ENCODE measurements around the gene SLC41A2.
"Not testable (repeated sequence)": the region's sequence is repeated elsewhere in the genome, so short reads cannot be mapped to it uniquely, and the experiment has no call there.

SLC41A2 gene

GRCh38 chr12:104985206-104985605 is 27.1 kb upstream of the SLC41A2 start:
- H3K27me3 ChIP-seq (ENCODE audit: low read depth, low read length): no peaks in the 10 kb centered on the region
- peaks cover 6 to 9% of the 10 kb centered on the region in 2 donors for H3K36me3 ChIP-seq (ENCODE audit: control insufficient read depth in 1 of 2, insufficient read depth in 2 of 2, low read length in 2 of 2)
- H3K27ac ChIP-seq (ENCODE audit: low read length): no peak overlapping the region
- peaks cover 16 to 21% of the 10 kb centered on the region in 2 donors for H3K4me1 ChIP-seq (ENCODE audit: control insufficient read depth in 1 of 2, insufficient read depth in 2 of 2, low read length in 2 of 2)
- H3K4me3 ChIP-seq (ENCODE audit: low read depth in 1 of 2, low read length in 2 of 2): no peak overlapping the region
- no peaks in the 10 kb centered on the region for H3K9me3 ChIP-seq (ENCODE audit: control insufficient read depth in 1 of 2, low read length in 2 of 2)

- H3K9me3 ChIP-seq (ENCODE audit: control insufficient read depth in 1 of 2, low read length in 2 of 2); H3K27ac ChIP-seq (ENCODE audit: low read length); H3K4me3 ChIP-seq (ENCODE audit: low read depth in 1 of 2, low read length in 2 of 2); H3K36me3 ChIP-seq (ENCODE audit: control insufficient read depth in 1 of 2, insufficient read depth in 2 of 2, low read length in 2 of 2); H3K27me3 ChIP-seq (ENCODE audit: low read depth, low read length); H3K4me1 ChIP-seq (ENCODE audit: control insufficient read depth in 1 of 2, insufficient read depth in 2 of 2, low read length in 2 of 2): not testable (repeated sequence)
Measured at GRCh38 chr12:104977688-104978087, 19.6 kb upstream of the SLC41A2 start.

GRCh38 chr12:104976703-104977102 is 18.6 kb upstream of the SLC41A2 start:
- Histone ChIP-seq H3K27me3 (ENCODE audit: low read depth, low read length) (no peaks in the 10 kb centered on the region), H3K4me3 (ENCODE audit: low read depth in 1 of 2, low read length in 2 of 2) (no peak overlapping the region), H3K4me1 (ENCODE audit: control insufficient read depth in 1 of 2, insufficient read depth in 2 of 2, low read length in 2 of 2) (no peaks in the 10 kb centered on the region), H3K27ac (ENCODE audit: low read length) (no peak overlapping the region), H3K9me3 (ENCODE audit: control insufficient read depth in 1 of 2, low read length in 2 of 2) (no peaks in the 10 kb centered on the region), H3K36me3 (ENCODE audit: control insufficient read depth in 1 of 2, insufficient read depth in 2 of 2, low read length in 2 of 2) (no peaks in the 10 kb centered on the region)

- no peaks in the 10 kb centered on the region for H3K36me3 ChIP-seq (ENCODE audit: control insufficient read depth in 1 of 2, insufficient read depth in 2 of 2, low read length in 2 of 2)
- H3K27ac ChIP-seq (ENCODE audit: low read length): no peak overlapping the region
- no peak overlapping the region for H3K4me3 ChIP-seq (ENCODE audit: low read depth in 1 of 2, low read length in 2 of 2)
- no peaks in the 10 kb centered on the region for H3K9me3 ChIP-seq (ENCODE audit: control insufficient read depth in 1 of 2, low read length in 2 of 2)
- H3K4me1 ChIP-seq (ENCODE audit: control insufficient read depth in 1 of 2, insufficient read depth in 2 of 2, low read length in 2 of 2): no peaks in the 10 kb centered on the region
- no peaks in the 10 kb centered on the region for H3K27me3 ChIP-seq (ENCODE audit: low read depth, low read length)
Measured at GRCh38 chr12:104975587-104976343, 17.7 kb upstream of the SLC41A2 start.

- Histone ChIP-seq H3K27ac (ENCODE audit: low read length) (no peak overlapping the region), H3K4me3 (ENCODE audit: low read depth in 1 of 2, low read length in 2 of 2) (no peak overlapping the region), H3K36me3 (ENCODE audit: control insufficient read depth in 1 of 2, insufficient read depth in 2 of 2, low read length in 2 of 2) (no peaks in the 10 kb centered on the region), H3K9me3 (ENCODE audit: control insufficient read depth in 1 of 2, low read length in 2 of 2) (no peaks in the 10 kb centered on the region), H3K4me1 (ENCODE audit: control insufficient read depth in 1 of 2, insufficient read depth in 2 of 2, low read length in 2 of 2) (no peaks in the 10 kb centered on the region), H3K27me3 (ENCODE audit: low read depth, low read length) (no peaks in the 10 kb centered on the region)
Measured at GRCh38 chr12:104974626-104975290, 16.7 kb upstream of the SLC41A2 start.

- Histone ChIP-seq H3K4me1 (ENCODE audit: control insufficient read depth in 1 of 2, insufficient read depth in 2 of 2, low read length in 2 of 2) (no peaks in the 10 kb centered on the region), H3K27ac (ENCODE audit: low read length) (no peak overlapping the region), H3K9me3 (ENCODE audit: control insufficient read depth in 1 of 2, low read length in 2 of 2) (no peaks in the 10 kb centered on the region), H3K4me3 (ENCODE audit: low read depth in 1 of 2, low read length in 2 of 2) (no peak overlapping the region), H3K27me3 (ENCODE audit: low read depth, low read length) (no peaks in the 10 kb centered on the region), H3K36me3 (ENCODE audit: control insufficient read depth in 1 of 2, insufficient read depth in 2 of 2, low read length in 2 of 2) (no peaks in the 10 kb centered on the region)
Measured at GRCh38 chr12:104973250-104973649, 15.2 kb upstream of the SLC41A2 start.

- H3K4me3 ChIP-seq (ENCODE audit: low read depth in 1 of 2, low read length in 2 of 2): no peak overlapping the region
- H3K36me3 ChIP-seq (ENCODE audit: control insufficient read depth in 1 of 2, insufficient read depth in 2 of 2, low read length in 2 of 2): no peaks in the 10 kb centered on the region
- H3K27ac ChIP-seq (ENCODE audit: low read length): no peak overlapping the region
- H3K9me3 ChIP-seq (ENCODE audit: control insufficient read depth in 1 of 2, low read length in 2 of 2): no peaks in the 10 kb centered on the region
- no peaks in the 10 kb centered on the region for H3K4me1 ChIP-seq (ENCODE audit: control insufficient read depth in 1 of 2, insufficient read depth in 2 of 2, low read length in 2 of 2)
- no peaks in the 10 kb centered on the region for H3K27me3 ChIP-seq (ENCODE audit: low read depth, low read length)
Measured at GRCh38 chr12:104971306-104971705, 13.2 kb upstream of the SLC41A2 start.

- H3K27me3 ChIP-seq (ENCODE audit: low read depth, low read length): no peaks in the 10 kb centered on the region
Measured at GRCh38 chr12:104969343-104969742, 11.3 kb upstream of the SLC41A2 start.

GRCh38 chr12:104966677-104967076 is 8.6 kb upstream of the SLC41A2 start:
- Histone ChIP-seq H3K27me3 (ENCODE audit: low read depth, low read length) (no peaks in the 10 kb centered on the region), H3K9me3 (ENCODE audit: control insufficient read depth in 1 of 2, low read length in 2 of 2) (no peaks in the 10 kb centered on the region), H3K36me3 (ENCODE audit: control insufficient read depth in 1 of 2, insufficient read depth in 2 of 2, low read length in 2 of 2) (no peaks in the 10 kb centered on the region), H3K4me3 (ENCODE audit: low read depth in 1 of 2, low read length in 2 of 2) (no peak overlapping the region), H3K4me1 (ENCODE audit: control insufficient read depth in 1 of 2, insufficient read depth in 2 of 2, low read length in 2 of 2) (no peaks in the 10 kb centered on the region), H3K27ac (ENCODE audit: low read length) (no peak overlapping the region)

More at GRCh38 chr12:104969343-104969742, 11.3 kb upstream of the SLC41A2 start:
- H3K4me3 ChIP-seq (ENCODE audit: low read depth in 1 of 2, low read length in 2 of 2): no peak overlapping the region
- no peaks in the 10 kb centered on the region for H3K9me3 ChIP-seq (ENCODE audit: control insufficient read depth in 1 of 2, low read length in 2 of 2)
- H3K27ac ChIP-seq (ENCODE audit: low read length): no peak overlapping the region
- H3K36me3 ChIP-seq (ENCODE audit: control insufficient read depth in 1 of 2, insufficient read depth in 2 of 2, low read length in 2 of 2): no peaks in the 10 kb centered on the region
- no peaks in the 10 kb centered on the region for H3K4me1 ChIP-seq (ENCODE audit: control insufficient read depth in 1 of 2, insufficient read depth in 2 of 2, low read length in 2 of 2)

GRCh38 chr12:104964856-104965205 is 6.7 kb upstream of the SLC41A2 start:
- Histone ChIP-seq H3K27me3 (ENCODE audit: low read depth, low read length) (no peaks in the 10 kb centered on the region), H3K4me3 (ENCODE audit: low read depth in 1 of 2, low read length in 2 of 2) (no peak overlapping the region), H3K36me3 (ENCODE audit: control insufficient read depth in 1 of 2, insufficient read depth in 2 of 2, low read length in 2 of 2) (no peaks in the 10 kb centered on the region)

GRCh38 chr12:104964167-104964855 is 6.2 kb upstream of the SLC41A2 start:
- Histone ChIP-seq H3K9me3 (ENCODE audit: control insufficient read depth in 1 of 2, low read length in 2 of 2) (no peaks in the 10 kb centered on the region), H3K4me3 (ENCODE audit: low read depth in 1 of 2, low read length in 2 of 2) (no peak overlapping the region), H3K27ac (ENCODE audit: low read length) (no peak overlapping the region), H3K36me3 (ENCODE audit: control insufficient read depth in 1 of 2, insufficient read depth in 2 of 2, low read length in 2 of 2) (no peaks in the 10 kb centered on the region), H3K4me1 (ENCODE audit: control insufficient read depth in 1 of 2, insufficient read depth in 2 of 2, low read length in 2 of 2) (peaks cover 3 to 6% of the 10 kb centered on the region in 2 donors), H3K27me3 (ENCODE audit: low read depth, low read length) (no peaks in the 10 kb centered on the region)

More at GRCh38 chr12:104964856-104965205, 6.7 kb upstream of the SLC41A2 start:
- Histone ChIP-seq H3K4me1 (ENCODE audit: control insufficient read depth in 1 of 2, insufficient read depth in 2 of 2, low read length in 2 of 2) (peaks cover 0 to 4% of the 10 kb centered on the region in 2 donors), H3K9me3 (ENCODE audit: control insufficient read depth in 1 of 2, low read length in 2 of 2) (no peaks in the 10 kb centered on the region), H3K27ac (ENCODE audit: low read length) (no peak overlapping the region)
